Measurements from ENCODE around the gene KCND2.

Gene KCND2

DNA sequence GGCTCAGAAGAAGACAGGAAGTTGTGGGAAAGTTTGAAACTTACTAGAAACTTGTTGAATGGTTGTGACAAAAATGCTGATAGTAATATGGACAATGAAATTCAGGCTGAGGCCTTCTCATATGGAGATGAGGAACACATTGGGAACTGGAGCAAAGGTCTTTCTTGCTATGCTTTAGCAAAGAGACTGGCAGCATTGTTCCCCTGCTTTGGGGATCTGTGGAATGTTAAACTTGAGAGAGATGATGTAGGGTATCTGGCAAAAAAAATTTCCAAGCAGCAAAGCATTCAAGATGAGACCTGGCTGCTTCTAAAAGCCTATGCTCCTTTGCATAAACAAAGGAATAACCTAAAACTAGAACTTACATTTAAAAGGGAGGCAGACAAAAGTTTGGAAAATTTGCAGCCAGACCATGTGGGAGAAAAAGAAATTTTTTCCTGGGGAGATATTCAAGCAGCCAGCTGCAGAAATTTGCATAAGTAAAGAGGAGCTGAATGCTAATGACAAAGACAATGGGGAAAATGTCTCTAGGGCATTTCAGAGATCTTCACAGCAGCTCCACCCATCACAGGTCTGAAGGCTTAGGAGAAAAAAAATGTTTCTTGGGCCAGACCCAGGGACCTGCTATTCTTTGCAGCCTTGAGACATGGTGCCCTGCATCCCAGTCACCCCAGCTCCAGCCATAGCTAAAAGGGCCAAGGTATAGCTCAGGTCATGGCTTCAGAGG, 16.5 kb upstream of the KCND2 start:
- H3K4me3 ChIP-seq (ENCODE audit: low read depth, low read length): no peak overlapping the region
- TF ChIP-seq, protein P1, sequence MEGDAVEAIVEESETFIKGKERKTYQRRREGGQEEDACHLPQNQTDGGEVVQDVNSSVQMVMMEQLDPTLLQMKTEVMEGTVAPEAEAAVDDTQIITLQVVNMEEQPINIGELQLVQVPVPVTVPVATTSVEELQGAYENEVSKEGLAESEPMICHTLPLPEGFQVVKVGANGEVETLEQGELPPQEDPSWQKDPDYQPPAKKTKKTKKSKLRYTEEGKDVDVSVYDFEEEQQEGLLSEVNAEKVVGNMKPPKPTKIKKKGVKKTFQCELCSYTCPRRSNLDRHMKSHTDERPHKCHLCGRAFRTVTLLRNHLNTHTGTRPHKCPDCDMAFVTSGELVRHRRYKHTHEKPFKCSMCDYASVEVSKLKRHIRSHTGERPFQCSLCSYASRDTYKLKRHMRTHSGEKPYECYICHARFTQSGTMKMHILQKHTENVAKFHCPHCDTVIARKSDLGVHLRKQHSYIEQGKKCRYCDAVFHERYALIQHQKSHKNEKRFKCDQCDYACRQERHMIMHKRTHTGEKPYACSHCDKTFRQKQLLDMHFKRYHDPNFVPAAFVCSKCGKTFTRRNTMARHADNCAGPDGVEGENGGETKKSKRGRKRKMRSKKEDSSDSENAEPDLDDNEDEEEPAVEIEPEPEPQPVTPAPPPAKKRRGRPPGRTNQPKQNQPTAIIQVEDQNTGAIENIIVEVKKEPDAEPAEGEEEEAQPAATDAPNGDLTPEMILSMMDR (IDR thresholded peaks at IDR 0.05; ENCODE audit: low read depth, low read length): no peak

DNA sequence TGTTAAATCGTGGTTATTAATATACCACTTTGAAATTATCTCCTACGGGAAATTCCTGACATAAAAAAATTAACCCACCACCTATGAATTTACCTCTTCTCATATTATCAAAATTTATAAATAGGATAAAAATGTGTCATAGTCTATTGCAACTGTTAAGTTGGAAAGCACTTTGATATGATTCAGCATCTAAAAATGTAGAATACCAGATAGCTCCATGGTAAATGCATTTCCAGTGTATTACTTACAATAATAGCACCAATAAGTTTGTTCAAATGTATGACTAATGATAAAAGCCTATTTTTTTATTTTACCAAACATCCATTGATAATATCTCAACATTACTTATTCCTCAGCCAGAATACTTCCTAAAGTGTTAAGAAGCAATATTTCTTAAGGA, 13.6 kb upstream of the KCND2 start:
- TF ChIP-seq, protein P1 (IDR thresholded peaks at IDR 0.05; ENCODE audit: low read depth, low read length): no peak
- H3K4me3 ChIP-seq (ENCODE audit: low read depth, low read length): no peak overlapping the region

DNA sequence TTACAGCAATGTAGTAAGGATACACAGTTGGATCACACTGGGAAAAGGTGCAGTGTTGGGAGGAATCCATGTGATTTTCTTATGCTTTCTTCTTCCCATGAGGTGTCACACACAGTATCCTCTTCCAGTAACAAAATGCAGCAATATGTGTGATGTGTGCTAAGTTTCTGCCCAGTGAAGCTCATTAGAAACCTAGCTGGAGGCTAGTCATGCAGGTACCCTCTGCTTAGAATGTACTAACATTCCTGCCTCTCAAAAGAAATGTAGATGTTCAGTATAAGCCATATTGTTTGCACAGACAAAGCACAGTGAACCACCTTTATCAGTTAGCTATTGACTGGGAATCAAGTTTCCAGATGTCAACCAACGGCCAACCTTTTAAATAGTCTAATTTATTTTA, 12.9 kb upstream of the KCND2 start:
- TF ChIP-seq, protein P1 (IDR thresholded peaks at IDR 0.05; ENCODE audit: low read depth, low read length): no peak
- H3K4me3 ChIP-seq (ENCODE audit: low read depth, low read length): no peak overlapping the region

DNA sequence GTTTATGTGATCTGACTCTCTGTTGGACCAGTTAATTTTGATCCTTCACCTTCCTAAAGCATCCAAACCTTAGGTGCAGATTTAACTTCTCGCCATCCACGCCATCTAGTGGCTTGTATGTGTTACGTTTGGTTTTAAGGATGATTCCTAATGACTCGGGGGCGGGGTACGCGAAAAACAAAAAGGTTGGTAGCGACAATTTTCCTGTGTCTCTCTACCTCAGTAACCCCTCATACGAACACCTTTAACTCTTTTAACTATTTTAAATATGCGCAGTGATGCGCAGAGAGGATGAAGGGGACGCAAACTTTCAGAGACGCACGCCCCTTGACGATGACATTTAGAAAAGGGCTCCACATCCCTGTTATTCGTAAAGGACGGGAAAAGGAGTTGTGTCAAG, 714 bp upstream of the KCND2 start:
- TF ChIP-seq, protein P1 (IDR thresholded peaks at IDR 0.05; ENCODE audit: low read depth, low read length): peak; percentile 57
- peak overlapping the region; percentile 64 for H3K4me3 ChIP-seq (ENCODE audit: low read depth, low read length)

DNA sequence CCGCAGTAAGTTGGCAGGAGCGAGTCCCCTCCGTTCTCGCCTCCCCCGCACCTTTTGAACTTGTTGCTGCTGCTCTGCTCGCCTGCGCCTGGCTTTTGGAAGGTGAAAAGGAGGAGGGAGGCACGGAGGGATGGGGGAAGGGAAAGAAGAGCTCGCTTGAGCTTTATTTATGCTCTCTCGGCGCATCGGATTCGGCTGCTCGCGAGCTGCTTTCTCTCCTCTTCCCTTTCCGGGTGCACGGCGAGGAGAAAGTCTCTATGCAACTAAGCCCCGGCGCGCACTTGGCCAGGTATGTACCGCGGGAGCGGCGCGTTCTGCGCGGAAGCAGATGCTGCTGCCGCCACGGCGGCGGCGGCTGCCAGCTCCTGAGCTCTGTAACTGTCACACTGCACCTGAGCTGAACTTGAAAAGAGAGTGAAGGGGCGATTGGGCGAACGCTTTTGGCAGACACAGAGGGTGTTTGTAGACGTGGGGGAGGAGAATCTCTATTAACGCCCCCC, 551 bp downstream of the KCND2 start:
- H3K4me3 ChIP-seq (ENCODE audit: low read depth, low read length): peak overlapping the region; percentile 64
- TF ChIP-seq, protein P1 (IDR thresholded peaks at IDR 0.05; ENCODE audit: low read depth, low read length): no peak

DNA sequence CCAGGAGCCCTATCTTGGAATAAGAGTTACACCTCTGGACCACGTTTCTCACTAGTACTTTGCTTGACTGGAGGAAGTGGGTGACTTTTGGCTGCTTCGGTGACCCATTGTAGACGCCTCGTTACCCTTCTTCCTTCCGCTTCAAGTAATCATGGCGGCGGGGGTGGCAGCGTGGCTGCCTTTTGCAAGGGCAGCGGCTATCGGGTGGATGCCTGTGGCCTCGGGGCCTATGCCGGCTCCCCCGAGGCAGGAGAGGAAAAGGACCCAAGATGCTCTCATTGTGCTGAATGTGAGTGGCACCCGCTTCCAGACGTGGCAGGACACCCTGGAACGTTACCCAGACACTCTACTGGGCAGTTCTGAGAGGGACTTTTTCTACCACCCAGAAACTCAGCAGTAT, 1.5 kb downstream of the KCND2 start:
- no peak overlapping the region for H3K4me3 ChIP-seq (ENCODE audit: low read depth, low read length)
- TF ChIP-seq, protein P1 (IDR thresholded peaks at IDR 0.05; ENCODE audit: low read depth, low read length): no peak

DNA sequence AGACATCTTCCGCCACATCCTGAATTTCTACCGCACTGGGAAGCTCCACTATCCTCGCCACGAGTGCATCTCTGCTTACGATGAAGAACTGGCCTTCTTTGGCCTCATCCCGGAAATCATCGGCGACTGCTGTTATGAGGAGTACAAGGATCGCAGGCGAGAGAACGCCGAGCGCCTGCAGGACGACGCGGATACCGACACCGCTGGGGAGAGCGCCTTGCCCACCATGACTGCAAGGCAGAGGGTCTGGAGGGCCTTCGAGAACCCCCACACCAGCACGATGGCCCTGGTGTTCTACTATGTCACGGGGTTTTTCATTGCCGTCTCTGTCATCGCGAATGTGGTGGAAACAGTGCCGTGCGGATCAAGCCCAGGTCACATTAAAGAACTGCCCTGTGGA, 1.9 kb downstream of the KCND2 start:
- no peak overlapping the region for H3K4me3 ChIP-seq (ENCODE audit: low read depth, low read length)
- TF ChIP-seq, protein P1 (IDR thresholded peaks at IDR 0.05; ENCODE audit: low read depth, low read length): no peak
